Uterus (tissue), 4 donors: ENCODE measurements around the gene CDK2. TPM values are rescaled to one million over a fixed set of nuclear protein-coding genes. Genes with fewer than 3 reads are reported as not detected.
"Not testable (repeated sequence)": the region's sequence is repeated elsewhere in the genome, so short reads cannot be mapped to it uniquely, and the experiment has no call there.

Experiments used
- DNase-seq, 2 donors: peaks; one replicate each; pipeline ENCODE4 v3.0.0-alpha.2; 2019 to 2020
- H3K27ac ChIP-seq, 2 donors: fragments of 200-600 bp; sonication (generic); 1 replicate in 1 of 2; 2 replicates in 1 of 2; pipeline ENCODE4 v1.5.1; 2016 to 2018
- H3K27me3 ChIP-seq, 2 donors: fragments of 200-600 bp; sonication (generic); one replicate each; pipeline ENCODE4 v1.5.1; 2018 to 2019; ENCODE audit warnings: control low read depth in 1 of 2
- H3K36me3 ChIP-seq, 2 donors: fragments of 200-600 bp; sonication (generic); one replicate each; pipeline ENCODE4 v1.5.1; 2019; ENCODE audit warnings: control low read depth in 1 of 2
- H3K4me1 ChIP-seq, 2 donors: fragments of 200-600 bp; sonication (generic); one replicate each; pipeline ENCODE4 v1.5.1; 2018 to 2019; ENCODE audit warnings: control low read depth in 1 of 2
- H3K4me3 ChIP-seq, 2 donors: fragments of 200-600 bp; sonication (generic); 1 replicate in 1 of 2; 2 replicates in 1 of 2; pipeline ENCODE4 v1.5.1; 2018 to 2019; ENCODE audit warnings: mild to moderate bottlenecking in 1 of 2
- H3K9me3 ChIP-seq, 2 donors: fragments of 200-600 bp; sonication (generic); one replicate each; pipeline ENCODE4 v1.5.1; 2019; ENCODE audit warnings: control low read depth in 1 of 2
- CTCF ChIP-seq, 4 experiments: fragments of 200-600 bp in 2 of 4; fragments of 450-650 bp in 2 of 4; sonication (generic) in 2 of 4; IDR thresholded peaks; one replicate each; pipeline ENCODE4 v1.5.1; 2016 to 2019; ENCODE audit warnings: antibody characterized with exemption in 4 of 4, mild to moderate bottlenecking in 2 of 4, moderate library complexity in 1 of 4
- POLR2A ChIP-seq, 2 donors: fragments of 450-650 bp; IDR thresholded peaks; one replicate each; pipeline ENCODE4 v1.6.1; 2016; ENCODE audit warnings: antibody characterized with exemption in 2 of 2, mild to moderate bottlenecking in 1 of 2, moderate library complexity in 1 of 2
- intact Hi-C: fragments of 100-400 bp; cut with DNase I; formaldehyde crosslinking; loops from one replicate; pipeline ENCODE4 v1.15.1; 2023; ENCODE audit warnings: low total_unique reads
- total RNA-seq, 4 donors: library from RNA; depleted of rRNA in 3 of 4; stranded (reverse); fragments of >200 nt in 3 of 4; gene quantifications; one replicate each; pipeline versions ENCODE4 v1.1.0 to v1.2.4, GENCODE V29; 2014 to 2023
- donor health status: DM: yes; HTN: yes; CAD: no.

Gene CDK2
- total RNA-seq, 4 donors from 2014 or later = 19.0 to 35.6 (median 28.7) TPM

- no peak for DNase-seq
- Histone ChIP-seq H3K36me3 (no peaks in the 10 kb centered on the region), H3K27ac (no peak overlapping the region), H3K4me3 (no peak overlapping the region), H3K9me3 (no peaks in the 10 kb centered on the region), H3K4me1 (no peaks in the 10 kb centered on the region), H3K27me3 (no peaks in the 10 kb centered on the region)
- no peak for TF ChIP-seq CTCF (IDR thresholded peaks at IDR 0.05)
- no peak for TF ChIP-seq POLR2A (IDR thresholded peaks at IDR 0.05)
- intact Hi-C loops = no loop called here
These were observed 15.8 kb downstream of the CDK2 start for GRCh38 chr12:55982319-55982936.

GRCh38 chr12:55983232-55983842, 16.7 kb downstream of the CDK2 start:
- Histone ChIP-seq H3K27me3 (no peaks in the 10 kb centered on the region), H3K4me1 (no peaks in the 10 kb centered on the region), H3K9me3 (no peaks in the 10 kb centered on the region), H3K27ac (no peak overlapping the region), H3K36me3 (no peaks in the 10 kb centered on the region), H3K4me3 (no peak overlapping the region)
- DNase-seq = no peak
- intact Hi-C loops = no loop called here
- TF ChIP-seq CTCF (IDR thresholded peaks at IDR 0.05) (no peak), POLR2A (IDR thresholded peaks at IDR 0.05) (no peak)

DNA sequence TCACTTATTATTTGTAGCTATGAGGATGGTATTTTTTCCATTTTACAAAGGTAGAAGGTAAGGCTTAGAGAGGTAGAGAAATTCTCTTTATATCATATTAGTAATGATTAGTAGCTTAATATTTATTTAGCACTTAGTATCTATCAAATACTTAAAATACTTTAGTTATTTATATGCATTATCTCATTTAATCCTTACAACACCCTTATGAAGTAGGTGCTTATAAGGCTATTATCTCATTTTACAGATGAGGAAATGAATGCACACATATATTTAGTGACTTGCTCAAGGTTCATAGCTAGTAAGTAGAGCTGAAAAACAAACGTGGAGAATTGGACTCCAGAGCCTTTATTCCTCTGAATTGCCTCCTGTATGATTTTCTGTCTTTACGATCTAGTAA, 18.2 kb downstream of the CDK2 start:
- TF ChIP-seq CTCF (IDR thresholded peaks at IDR 0.05) (no peak), POLR2A (IDR thresholded peaks at IDR 0.05) (no peak)
- Histone ChIP-seq H3K27me3 (no peaks in the 10 kb centered on the region), H3K4me1 (no peaks in the 10 kb centered on the region), H3K36me3 (no peaks in the 10 kb centered on the region), H3K27ac (no peak overlapping the region), H3K9me3 (no peaks in the 10 kb centered on the region), H3K4me3 (no peak overlapping the region)
- no peak for DNase-seq
- intact Hi-C loops = no loop called here

GRCh38 chr12:55985341-55985740, 18.7 kb downstream of the CDK2 start:
- Histone ChIP-seq H3K36me3 (no peaks in the 10 kb centered on the region), H3K27ac (no peak overlapping the region), H3K4me1 (no peaks in the 10 kb centered on the region), H3K9me3 (no peaks in the 10 kb centered on the region), H3K27me3 (no peaks in the 10 kb centered on the region), H3K4me3 (no peak overlapping the region)
- intact Hi-C loops = no loop called here
- no peak for DNase-seq
- TF ChIP-seq CTCF (IDR thresholded peaks at IDR 0.05) (no peak), POLR2A (IDR thresholded peaks at IDR 0.05) (no peak)

DNA sequence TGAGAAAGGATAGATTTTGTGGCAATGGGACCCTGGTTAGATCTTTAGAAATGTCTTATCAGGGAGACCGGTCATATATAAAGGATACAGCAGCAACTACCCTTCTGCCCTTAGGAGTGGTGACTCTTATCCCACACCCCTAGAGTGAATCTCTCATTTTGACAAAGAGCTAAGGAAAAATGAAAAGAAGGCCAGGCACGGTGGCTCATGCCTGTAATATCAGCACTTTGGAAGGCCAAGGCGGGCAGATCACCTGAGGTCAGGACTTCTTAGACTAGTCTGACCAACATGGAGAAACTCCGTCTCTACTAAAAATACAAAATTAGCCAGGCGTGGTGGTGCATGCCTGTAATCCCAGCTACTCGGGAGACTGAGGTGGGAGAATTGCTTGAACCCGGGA, 19.3 kb downstream of the CDK2 start:
- H3K36me3 ChIP-seq, H3K4me1 ChIP-seq, DNase-seq, H3K27me3 ChIP-seq, intact Hi-C loops, H3K4me3 ChIP-seq, H3K27ac ChIP-seq, H3K9me3 ChIP-seq: not testable (repeated sequence)
